Mammary epithelial cell (primary cell): ENCODE results near the gene C11orf42.

Experiments
- CTCF ChIP-seq, 2 donors: IDR thresholded peaks in 1 of 2; conservative IDR thresholded peaks in 1 of 2; 2 replicates each; pipeline ENCODE4 v1.5.1; 2011 to 2012; ENCODE audit warnings: inconsistent platforms in 2 of 2, low read length in 2 of 2, mild to moderate bottlenecking in 2 of 2, control low read depth in 1 of 2, low read depth in 1 of 2; ENCODE audit not compliant: insufficient read depth in 1 of 2; ENCODE audit errors: extremely low read depth in 1 of 2
- EZH2 ChIP-seq: IDR thresholded peaks from 2 replicates; pipeline ENCODE4 v1.6.1; 2012; ENCODE audit warnings: low read length, inconsistent platforms, borderline replicate concordance

- TF ChIP-seq CTCF (conservative IDR thresholded peaks at IDR 0.05 in 1 of 2, IDR thresholded peaks at IDR 0.05 in 1 of 2; ENCODE audit: extremely low read depth in 1 of 2, insufficient read depth in 1 of 2, low read depth in 1 of 2, low read length in 2 of 2) (no peak), EZH2 (no peak)
Measured at GRCh38 chr11:6223854-6224253, 18.5 kb downstream of the C11orf42 start.
